ENCODE results near the gene ABAT. TPM values are rescaled to one million over a fixed set of nuclear protein-coding genes. Genes with fewer than 3 reads are reported as not detected.

Gene ABAT
- total RNA-seq, 4 donors from 2014 or later, result 9.0 to 16.9 (median 13.4) TPM

DNA sequence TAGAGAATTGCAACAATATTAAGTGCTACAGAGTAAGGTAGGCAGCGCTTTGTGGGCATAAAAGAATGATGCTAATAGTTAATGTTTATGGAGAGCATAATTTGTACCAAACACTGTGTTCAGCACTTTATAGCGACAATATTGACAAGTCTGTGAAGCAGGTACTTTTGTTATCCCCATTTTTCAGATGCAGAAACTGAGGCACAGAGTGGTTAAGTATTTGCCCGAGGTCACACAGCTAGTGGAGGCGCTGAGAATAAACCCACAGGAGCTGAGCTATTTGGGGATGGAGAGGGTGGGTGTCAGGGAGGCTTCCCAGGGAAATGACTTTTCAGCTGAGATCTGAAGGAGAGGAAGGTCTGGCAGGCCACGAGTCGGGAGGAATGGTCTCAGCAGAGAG is 83.6 kb downstream of the ABAT start:
- intact Hi-C loops (cut with DNase I), result no loop called here
- WGBS, result 92% methylated on average over 6 of the region's 6 CpGs
- Histone ChIP-seq H3K4me3 (no peak overlapping the region), H3K27me3 (no peaks in the 10 kb centered on the region), H3K27ac (replicated peaks in 1 of 4) (no peak overlapping the region), H3K9me3 (no peaks in the 10 kb centered on the region), H3K4me1 (no peaks in the 10 kb centered on the region), H3K36me3 (peaks cover 0 to 42% (median 5%) of the 10 kb centered on the region in 4 donors)
- TF ChIP-seq POLR2AphosphoS5 (IDR thresholded peaks at IDR 0.05), result no peak
- no peak for TF ChIP-seq POLR2A (IDR thresholded peaks at IDR 0.05; ENCODE audit: low read depth)
- TF ChIP-seq EP300 (IDR thresholded peaks at IDR 0.05), result no peak
- TF ChIP-seq, protein P1, sequence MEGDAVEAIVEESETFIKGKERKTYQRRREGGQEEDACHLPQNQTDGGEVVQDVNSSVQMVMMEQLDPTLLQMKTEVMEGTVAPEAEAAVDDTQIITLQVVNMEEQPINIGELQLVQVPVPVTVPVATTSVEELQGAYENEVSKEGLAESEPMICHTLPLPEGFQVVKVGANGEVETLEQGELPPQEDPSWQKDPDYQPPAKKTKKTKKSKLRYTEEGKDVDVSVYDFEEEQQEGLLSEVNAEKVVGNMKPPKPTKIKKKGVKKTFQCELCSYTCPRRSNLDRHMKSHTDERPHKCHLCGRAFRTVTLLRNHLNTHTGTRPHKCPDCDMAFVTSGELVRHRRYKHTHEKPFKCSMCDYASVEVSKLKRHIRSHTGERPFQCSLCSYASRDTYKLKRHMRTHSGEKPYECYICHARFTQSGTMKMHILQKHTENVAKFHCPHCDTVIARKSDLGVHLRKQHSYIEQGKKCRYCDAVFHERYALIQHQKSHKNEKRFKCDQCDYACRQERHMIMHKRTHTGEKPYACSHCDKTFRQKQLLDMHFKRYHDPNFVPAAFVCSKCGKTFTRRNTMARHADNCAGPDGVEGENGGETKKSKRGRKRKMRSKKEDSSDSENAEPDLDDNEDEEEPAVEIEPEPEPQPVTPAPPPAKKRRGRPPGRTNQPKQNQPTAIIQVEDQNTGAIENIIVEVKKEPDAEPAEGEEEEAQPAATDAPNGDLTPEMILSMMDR (IDR thresholded peaks at IDR 0.05), result no peak
- no peak for DNase-seq (ENCODE audit: extremely low spot score)

DNA sequence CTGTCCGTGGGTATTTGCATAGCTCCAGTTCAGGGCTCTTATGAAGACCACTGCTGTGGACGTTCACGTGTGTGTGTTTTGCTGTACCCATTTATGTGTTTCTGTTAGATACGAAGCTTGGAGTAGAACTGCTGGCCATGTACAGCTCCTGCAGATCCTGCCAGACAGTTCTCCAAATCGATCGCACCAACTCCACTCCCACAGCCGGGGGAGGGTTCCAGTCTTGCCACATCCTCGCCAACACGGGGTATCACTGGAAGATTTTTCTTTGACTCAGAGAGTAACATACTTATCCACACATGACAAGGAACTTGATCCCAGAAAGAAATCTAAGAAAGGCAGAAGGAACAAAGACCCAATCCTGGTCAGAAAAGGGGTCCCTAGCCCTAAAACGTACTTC is 85.6 kb downstream of the ABAT start:
- DNase-seq (ENCODE audit: extremely low spot score), result no peak
- TF ChIP-seq, protein P1 (IDR thresholded peaks at IDR 0.05), result no peak
- no peak for TF ChIP-seq POLR2AphosphoS5 (IDR thresholded peaks at IDR 0.05)
- TF ChIP-seq EP300 (IDR thresholded peaks at IDR 0.05), result no peak
- TF ChIP-seq POLR2A (IDR thresholded peaks at IDR 0.05; ENCODE audit: low read depth), result no peak
- H3K9me3 ChIP-seq, result no peaks in the 10 kb centered on the region
- 86% methylated on average over 10 of the region's 10 CpGs for WGBS
- no peaks in the 10 kb centered on the region for H3K27me3 ChIP-seq
- H3K4me3 ChIP-seq, result no peak overlapping the region
- intact Hi-C loops (cut with DNase I), result no loop called here
- peaks cover 0 to 45% (median 11%) of the 10 kb centered on the region in 4 donors for H3K36me3 ChIP-seq
- H3K4me1 ChIP-seq, result no peaks in the 10 kb centered on the region
- H3K27ac ChIP-seq (replicated peaks in 1 of 4), result no peak overlapping the region

DNA sequence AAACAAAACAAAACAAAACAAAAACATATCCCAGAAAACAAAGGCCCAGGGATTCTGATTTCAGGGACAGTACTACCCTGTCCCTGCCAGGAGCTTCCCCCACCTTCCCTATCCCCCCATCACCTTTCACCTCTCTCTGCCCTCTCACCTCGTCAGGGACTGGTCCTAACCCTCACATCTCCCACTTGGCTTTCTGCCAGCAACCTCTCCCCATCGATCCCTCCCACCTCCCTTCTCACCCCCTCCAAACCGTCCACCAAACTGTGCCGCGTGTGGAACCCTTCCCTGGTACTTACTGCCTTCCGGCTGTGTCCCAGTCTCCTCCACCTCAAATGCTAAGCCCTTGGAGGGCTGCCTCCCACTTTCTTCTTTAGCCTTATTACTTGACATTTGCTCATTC is 86.7 kb downstream of the ABAT start:
- intact Hi-C loops (cut with DNase I), result no loop called here
- no peak for DNase-seq (ENCODE audit: extremely low spot score)
- H3K36me3 ChIP-seq, result peaks cover 0 to 53% (median 13%) of the 10 kb centered on the region in 4 donors
- no peaks in the 10 kb centered on the region for H3K9me3 ChIP-seq
- TF ChIP-seq POLR2A (IDR thresholded peaks at IDR 0.05; ENCODE audit: low read depth), result no peak
- no peak for TF ChIP-seq EP300 (IDR thresholded peaks at IDR 0.05)
- TF ChIP-seq POLR2AphosphoS5 (IDR thresholded peaks at IDR 0.05), result no peak
- TF ChIP-seq, protein P1 (IDR thresholded peaks at IDR 0.05), result no peak
- H3K27ac ChIP-seq (replicated peaks in 1 of 4), result no peak overlapping the region
- no peak overlapping the region for H3K4me3 ChIP-seq
- H3K27me3 ChIP-seq, result no peaks in the 10 kb centered on the region
- H3K4me1 ChIP-seq, result no peaks in the 10 kb centered on the region
- 90% methylated on average over 6 of the region's 6 CpGs for WGBS

DNA sequence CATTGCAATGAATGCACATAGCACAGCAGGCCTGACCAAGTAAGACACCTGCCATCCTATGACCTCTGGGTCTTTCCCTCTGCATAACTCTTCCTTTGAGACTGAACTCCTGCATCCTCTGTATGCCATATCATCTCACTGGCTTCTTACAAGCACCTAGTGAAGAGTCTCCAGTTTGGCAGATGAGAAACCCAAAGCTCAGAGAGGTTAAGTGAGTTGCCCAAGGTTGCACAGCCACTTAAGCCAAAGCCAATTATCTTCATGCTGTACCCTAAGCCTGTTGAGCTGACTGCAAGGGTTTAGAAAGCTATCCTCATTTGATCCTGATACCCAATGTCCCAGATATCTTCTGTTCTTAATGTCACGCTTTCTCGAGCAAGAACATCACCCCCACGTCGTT is 87.8 kb downstream of the ABAT start:
- 94% methylated on average over 4 of the region's 4 CpGs for WGBS
- H3K36me3 ChIP-seq, result peaks cover 3 to 62% (median 15%) of the 10 kb centered on the region in 4 donors
- no peak for DNase-seq (ENCODE audit: extremely low spot score)
- no peaks in the 10 kb centered on the region for H3K9me3 ChIP-seq
- intact Hi-C loops (cut with DNase I), result no loop called here
- no peaks in the 10 kb centered on the region for H3K27me3 ChIP-seq
- no peak overlapping the region for H3K27ac ChIP-seq (replicated peaks in 1 of 4)
- no peak for TF ChIP-seq POLR2A (IDR thresholded peaks at IDR 0.05; ENCODE audit: low read depth)
- no peak for TF ChIP-seq EP300 (IDR thresholded peaks at IDR 0.05)
- TF ChIP-seq POLR2AphosphoS5 (IDR thresholded peaks at IDR 0.05), result no peak
- TF ChIP-seq, protein P1 (IDR thresholded peaks at IDR 0.05), result no peak
- no peak overlapping the region for H3K4me3 ChIP-seq
- no peaks in the 10 kb centered on the region for H3K4me1 ChIP-seq

DNA sequence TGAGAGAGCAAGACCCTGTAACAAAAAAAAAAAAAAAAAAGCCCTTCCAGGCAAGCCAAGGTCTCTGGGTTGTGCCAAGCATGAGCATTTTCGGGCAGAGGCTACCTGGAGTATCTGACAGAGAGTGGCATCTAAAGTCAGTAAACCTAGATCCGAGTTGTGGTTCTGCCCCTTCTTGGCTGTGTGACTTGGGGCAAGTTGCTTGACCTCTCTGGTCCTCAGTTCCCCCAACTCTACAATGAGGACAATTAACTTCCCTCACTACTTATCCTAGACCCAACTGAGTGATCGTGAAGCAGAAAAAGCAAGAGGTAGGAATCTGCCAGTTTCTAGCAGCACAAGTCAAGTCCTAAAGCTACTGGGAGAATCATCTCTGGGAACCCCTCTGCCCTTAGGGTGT is 88.7 kb downstream of the ABAT start:
- H3K27me3 ChIP-seq, result no peaks in the 10 kb centered on the region
- no peak for TF ChIP-seq POLR2A (IDR thresholded peaks at IDR 0.05; ENCODE audit: low read depth)
- TF ChIP-seq, protein P1 (IDR thresholded peaks at IDR 0.05), result no peak
- no peak for TF ChIP-seq POLR2AphosphoS5 (IDR thresholded peaks at IDR 0.05)
- no peak for TF ChIP-seq EP300 (IDR thresholded peaks at IDR 0.05)
- H3K27ac ChIP-seq (replicated peaks in 1 of 4), result no peak overlapping the region
- no peaks in the 10 kb centered on the region for H3K4me1 ChIP-seq
- H3K4me3 ChIP-seq, result no peak overlapping the region
- intact Hi-C loops (cut with DNase I), result no loop called here
- peaks cover 3 to 62% (median 15%) of the 10 kb centered on the region in 4 donors for H3K36me3 ChIP-seq
- DNase-seq (ENCODE audit: extremely low spot score), result no peak
- WGBS, result 90% methylated on average over 3 of the region's 3 CpGs
- H3K9me3 ChIP-seq, result no peaks in the 10 kb centered on the region

Measured in esophagus muscularis mucosa (tissue), 4 donors.